GM19438 (cell line): ENCODE data around the gene PLEKHG4B.

Experiments used
- ATAC-seq: cut with Tn5 transposase; IDR thresholded peaks from one replicate; pipeline ENCODE4 v1.9.1; 2021; ENCODE audit warnings: low read depth; ENCODE audit not compliant: unreplicated experiment

PLEKHG4B gene

DNA sequence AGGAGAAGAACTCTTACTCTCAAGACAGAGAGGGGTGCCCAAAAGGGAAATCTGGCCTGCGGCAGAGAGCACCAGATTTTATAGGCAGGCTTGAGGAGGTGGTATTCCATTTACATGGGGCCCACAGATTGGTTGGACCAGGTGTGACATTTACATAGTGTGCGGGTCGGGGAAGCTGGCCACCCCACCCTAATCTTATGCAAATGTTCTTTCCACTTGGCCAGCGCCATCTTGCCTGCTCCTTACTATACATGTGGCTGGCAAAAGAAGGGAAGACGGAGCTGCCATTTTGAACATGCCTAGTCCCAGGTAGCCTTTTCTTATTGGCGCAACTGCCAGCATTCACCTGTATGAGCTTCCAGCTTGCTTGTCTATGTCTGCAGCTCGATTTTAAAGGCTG is 34.8 kb downstream of the PLEKHG4B start:
- ATAC-seq, result no peak

DNA sequence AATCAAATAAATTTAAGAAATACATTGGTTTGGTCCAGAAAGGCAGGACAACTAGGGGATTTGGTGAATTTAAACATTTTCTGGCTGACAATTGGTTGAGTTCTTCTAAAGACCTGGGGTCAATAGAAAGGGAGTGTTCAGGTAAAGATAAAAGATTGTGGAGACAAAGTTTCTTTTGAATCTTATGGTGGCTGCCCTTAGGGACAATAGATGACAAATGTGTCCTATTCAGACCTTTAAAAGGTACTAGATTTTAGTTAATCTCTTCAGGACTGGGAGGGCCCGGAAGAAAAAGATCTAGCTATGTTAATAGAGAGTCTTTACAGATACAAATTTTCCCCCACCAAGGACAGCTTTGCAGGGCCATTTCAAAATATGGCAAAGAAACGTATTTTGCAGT is 35.9 kb downstream of the PLEKHG4B start:
- no peak for ATAC-seq

DNA sequence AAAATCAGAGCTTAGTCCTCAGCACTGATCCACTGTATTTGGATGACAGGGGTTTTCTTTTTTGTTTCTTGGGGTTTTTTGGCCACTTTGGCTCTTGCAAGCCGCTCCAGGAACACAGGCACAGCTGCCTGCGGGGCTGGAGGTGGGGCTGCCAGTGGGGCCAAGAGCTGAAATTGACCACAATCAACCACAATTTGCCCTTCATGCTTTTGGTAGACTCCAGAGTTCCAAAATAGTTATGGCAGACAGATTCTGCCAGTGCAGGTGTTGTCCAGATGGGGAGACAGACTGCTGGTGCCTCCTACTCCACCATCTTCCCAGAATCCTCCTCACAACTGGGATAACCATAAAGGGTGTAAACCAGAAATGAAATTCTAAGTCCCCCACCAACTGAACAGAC is 36.5 kb downstream of the PLEKHG4B start:
- no peak for ATAC-seq

- ATAC-seq, result no peak
Measured at GRCh38 chr5:129148-129547, 37.2 kb downstream of the PLEKHG4B start.

GRCh38 chr5:129820-130219 is 37.9 kb downstream of the PLEKHG4B start:
- ATAC-seq, result no peak

GRCh38 chr5:130601-131131 is 38.7 kb downstream of the PLEKHG4B start:
- no peak for ATAC-seq

- ATAC-seq, result no peak
Measured at GRCh38 chr5:136901-137300, 44.9 kb downstream of the PLEKHG4B start.

DNA sequence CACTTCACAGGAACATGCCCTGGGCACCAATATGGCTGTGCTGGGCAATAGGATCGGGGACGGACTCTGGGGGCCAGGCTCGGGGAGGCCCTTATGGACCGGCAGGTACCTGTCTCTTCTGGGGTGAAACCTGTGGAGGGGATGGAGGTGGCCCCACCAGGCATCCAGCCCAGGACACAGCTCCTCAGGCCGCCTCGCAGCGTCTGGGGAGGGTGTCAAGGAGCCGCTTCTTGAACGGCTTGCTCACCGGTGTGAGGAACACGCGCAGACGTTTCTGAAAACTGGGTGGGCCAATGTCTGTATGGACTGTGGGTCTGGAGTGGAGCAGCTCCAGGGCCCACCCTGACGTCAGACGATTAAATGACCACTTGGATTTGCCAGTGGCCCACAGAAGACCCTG is 45.8 kb downstream of the PLEKHG4B start:
- no peak for ATAC-seq

- no peak for ATAC-seq
Measured at GRCh38 chr5:138936-139335, 47.0 kb downstream of the PLEKHG4B start.

GRCh38 chr5:139579-140442 is 47.8 kb downstream of the PLEKHG4B start:
- ATAC-seq, result no peak

DNA sequence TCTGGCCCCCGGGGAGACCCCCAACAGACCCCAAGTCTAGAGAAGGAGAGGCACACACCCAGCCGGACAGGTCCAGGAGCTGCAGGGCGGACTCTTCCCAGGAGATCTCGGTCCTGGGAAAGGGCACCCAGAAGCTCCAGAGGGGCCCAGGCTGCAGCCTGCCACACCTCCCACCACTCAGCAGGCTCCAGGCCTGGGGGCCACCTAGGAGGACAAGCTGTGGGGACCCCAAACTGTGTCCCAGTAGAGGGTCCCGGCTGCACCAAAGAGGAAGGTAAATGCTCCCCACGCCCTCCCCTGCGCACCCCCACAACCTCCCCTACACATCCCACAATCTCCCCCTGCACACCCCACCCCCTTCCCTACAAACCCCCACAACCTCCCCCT is 48.5 kb downstream of the PLEKHG4B start:
- no peak for ATAC-seq

GRCh38 chr5:141211-141610 is 49.2 kb downstream of the PLEKHG4B start:
- ATAC-seq, result no peak

GRCh38 chr5:141761-142160 is 49.8 kb downstream of the PLEKHG4B start:
- ATAC-seq, result no peak

DNA sequence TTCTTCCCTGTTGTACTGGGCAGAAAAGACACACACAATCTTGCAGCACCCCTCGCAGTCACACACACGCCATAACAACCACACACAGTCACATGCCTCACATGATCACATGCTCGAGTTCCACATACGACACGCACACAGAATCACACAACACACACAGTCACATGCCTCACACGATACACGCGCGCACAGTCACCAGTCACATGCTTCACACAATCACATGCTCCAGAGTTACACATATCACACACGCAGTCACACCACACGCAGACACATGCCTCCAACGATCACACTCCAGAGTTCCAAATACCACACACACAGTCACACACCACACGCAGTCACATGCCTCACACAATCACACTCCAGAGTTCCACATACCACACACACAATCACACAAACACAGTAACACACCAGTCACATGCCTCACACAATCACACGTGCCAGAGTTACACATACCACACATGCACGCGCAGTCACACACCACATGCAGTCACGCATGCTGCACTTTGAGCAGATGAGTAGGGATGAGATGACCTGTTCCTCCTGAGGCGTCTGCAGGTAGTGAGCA is 50.4 kb downstream of the PLEKHG4B start:
- ATAC-seq, result no peak

DNA sequence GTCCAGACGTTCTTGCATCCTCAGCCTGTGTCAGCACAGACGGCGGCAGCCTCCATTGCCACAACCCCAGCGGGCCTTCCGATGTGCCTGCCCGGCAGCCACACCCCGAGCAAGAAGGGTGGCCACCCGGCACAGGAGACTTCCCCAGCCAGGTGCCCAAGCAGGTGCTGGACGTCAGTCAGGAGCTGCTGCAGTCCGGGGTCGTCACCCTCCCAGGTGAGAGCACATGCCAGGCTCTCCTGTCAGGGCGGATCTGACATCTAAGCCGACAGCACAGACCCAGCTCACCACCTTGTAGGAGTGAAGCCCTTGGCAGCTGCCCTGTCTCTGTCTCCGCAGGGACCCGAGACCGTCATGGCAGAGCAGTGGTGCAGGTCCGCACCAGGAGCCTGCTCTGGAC is 51.1 kb downstream of the PLEKHG4B start:
- ATAC-seq, result no peak

- no peak for ATAC-seq
Measured at GRCh38 chr5:144941-145340, 53.0 kb downstream of the PLEKHG4B start.

DNA sequence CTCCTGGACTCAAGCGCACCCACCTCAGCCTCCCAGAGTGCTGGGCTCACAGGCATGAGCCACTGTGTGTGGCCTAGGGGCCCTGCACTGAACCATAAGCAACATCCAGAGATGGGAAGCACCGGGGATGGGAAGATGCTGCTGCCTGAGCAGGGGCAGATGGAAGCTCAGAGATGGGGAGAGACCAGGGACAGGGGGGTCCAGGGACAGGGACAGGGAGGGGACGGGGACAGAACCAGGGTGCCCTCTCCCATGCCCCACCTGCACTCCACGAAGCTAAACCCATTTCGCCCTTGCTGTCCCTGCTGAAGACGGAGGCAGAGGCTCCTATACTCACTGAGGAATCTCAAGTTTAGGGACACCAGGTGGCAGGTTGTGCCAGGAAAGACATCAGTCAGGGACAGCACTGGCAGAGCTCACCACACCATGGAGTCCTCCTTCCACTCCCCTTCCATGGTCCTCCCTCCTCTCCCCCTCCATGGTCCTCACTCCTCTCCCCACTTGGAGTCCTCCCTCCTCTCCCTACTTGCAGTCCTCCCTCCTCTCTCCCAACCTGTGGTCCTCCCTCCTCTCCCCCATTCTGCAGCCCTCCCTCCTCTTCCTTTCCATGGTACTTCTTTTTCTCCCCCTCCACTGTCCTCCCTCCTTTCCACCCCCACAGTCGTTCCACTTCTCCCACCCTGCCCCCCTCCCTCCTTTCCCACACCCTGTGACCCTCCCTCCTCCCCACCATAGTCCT is 53.8 kb downstream of the PLEKHG4B start:
- no peak for ATAC-seq

DNA sequence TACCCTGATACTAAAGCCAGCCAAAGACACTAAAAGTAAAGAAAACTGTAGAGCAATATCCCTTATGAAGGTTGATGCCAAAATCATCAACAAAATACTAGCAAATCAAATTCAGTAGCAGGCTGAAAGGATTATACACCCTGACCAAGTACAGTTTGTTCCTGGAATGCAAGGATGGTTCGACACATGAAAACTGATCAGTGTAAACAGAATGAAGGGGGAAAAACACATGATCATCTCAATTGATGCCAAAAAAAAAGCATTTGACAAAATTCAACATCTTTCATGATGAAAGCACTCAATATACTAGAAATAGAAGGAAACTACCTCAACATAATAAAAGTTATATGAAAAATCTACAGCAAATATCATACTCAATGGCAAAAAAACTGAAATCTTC is 55.8 kb downstream of the PLEKHG4B start:
- ATAC-seq, result no peak

DNA sequence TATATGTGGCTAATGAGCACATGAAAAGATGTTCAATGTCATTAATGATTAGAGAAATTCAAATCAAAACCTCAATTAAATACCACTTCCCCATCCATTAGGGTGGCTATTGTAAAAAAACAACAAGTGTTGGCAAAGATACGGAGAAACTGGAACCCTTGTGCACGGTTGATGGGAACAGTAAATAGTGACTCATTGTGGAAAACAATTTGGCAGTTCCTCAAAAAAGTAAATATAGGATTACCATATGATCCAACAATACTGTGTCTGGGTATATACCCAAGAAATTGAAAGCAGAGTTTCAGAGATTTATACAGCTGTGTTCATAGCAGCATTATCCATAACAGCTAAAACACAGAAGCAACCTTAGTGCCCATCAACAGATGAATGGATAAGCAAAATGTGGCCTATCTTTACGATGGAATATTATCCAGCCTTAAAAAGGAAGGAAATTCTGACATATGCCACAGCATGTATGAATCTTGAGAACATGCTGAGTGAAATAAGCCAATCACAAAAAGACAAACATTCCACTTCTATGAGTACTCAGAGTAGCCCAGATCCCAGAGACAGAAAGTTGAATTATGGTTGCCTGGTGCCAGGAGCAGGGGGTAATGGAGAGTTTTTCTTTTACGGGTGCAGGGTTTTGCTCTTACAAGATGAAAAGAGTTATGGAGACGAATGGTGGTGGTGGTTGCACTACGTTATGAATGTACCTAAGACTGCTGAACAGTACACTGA is 57.9 kb downstream of the PLEKHG4B start:
- ATAC-seq, result no peak

DNA sequence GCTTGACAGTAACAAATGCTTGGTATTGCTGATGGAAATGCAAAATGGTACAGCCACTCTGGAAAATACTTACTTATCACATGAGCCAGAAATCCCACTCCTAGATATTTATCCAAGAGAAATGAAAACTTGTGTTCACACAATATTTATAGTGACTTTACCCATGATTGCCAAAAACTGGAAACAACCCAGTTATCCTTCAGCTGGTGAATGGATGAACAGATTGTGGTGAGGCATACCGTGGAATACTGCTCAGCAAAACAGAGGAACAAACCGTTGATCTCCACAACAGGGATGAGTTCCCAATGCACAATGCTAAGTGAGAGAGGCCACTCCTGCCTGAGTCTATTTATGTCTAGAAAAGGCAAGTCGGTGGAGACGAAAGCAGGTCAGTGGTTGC is 58.8 kb downstream of the PLEKHG4B start:
- ATAC-seq, result no peak

GRCh38 chr5:152077-152476 is 60.1 kb downstream of the PLEKHG4B start:
- no peak for ATAC-seq
